ENCODE results near the gene CDK5R1.
"Not testable (repeated sequence)": the region's sequence is repeated elsewhere in the genome, so short reads cannot be mapped to it uniquely, and the experiment has no call there.

Gene CDK5R1

DNA sequence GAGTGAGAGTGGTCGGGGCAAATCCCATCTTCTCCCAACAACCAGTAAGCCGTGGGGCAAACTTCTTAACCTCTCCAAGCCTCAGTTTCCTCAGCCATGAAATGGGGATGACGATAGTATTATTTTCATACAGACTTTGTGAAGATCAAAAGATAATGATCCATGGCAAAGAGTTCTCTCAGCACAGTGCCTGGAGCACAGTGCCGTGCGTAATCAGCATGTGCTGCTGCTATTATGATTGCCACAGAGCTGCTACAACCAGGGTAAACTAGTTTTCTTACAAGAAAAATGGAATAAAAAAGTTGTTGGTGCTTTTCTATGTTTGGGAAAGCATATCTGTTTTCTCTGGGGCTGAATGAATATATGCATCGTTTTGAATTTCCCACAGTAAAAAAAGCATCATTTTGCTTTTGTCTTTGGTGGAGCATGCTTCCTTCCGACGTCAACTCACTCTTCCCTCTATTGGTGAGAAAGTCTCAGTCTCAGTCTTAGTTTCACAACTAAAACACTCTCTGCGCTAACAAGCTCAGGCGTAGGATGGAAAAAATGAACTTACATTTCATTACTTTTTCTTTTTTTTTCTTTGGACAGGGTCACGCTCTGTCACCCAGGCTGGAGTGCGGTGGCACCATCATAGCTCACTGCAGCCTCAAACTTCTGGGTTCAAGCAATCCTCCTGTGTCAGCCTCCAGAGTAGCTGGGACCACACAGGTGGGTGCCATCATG, 37.2 kb downstream of the CDK5R1 start:
- TF ChIP-seq EZH2phosphoT487 (IDR thresholded peaks at IDR 0.05; ENCODE audit: borderline replicate concordance), result no peak
- no peak for TF ChIP-seq CTCF (conservative IDR thresholded peaks at IDR 0.05; ENCODE audit: low read length)
- no peaks in the 10 kb centered on the region for H4K20me1 ChIP-seq (ENCODE audit: insufficient read depth, low read length, poor library complexity, severe bottlenecking)
- no peak overlapping the region for H3K4me2 ChIP-seq (ENCODE audit: low read depth, low read length, poor library complexity, severe bottlenecking)

DNA sequence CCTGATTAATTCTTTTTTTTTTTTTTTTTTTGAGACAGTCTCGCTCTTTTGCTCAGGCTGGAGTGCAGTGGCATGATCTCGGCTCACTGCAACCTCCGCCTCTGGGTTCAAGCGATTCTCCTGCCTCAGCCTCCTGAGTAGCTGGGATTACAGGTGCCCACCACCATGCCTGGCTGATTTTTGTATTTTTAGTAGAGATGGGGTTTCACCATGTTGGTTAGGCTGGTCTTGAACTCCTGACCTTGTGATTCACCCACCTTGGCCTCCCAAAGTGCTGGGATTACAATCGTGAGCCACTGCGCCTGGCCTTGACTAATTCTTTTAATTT, 37.7 kb downstream of the CDK5R1 start:
- H3K9ac ChIP-seq (ENCODE audit: low read depth, low read length, poor library complexity, severe bottlenecking); H3K79me2 ChIP-seq (ENCODE audit: insufficient read depth, low read length); H3K4me3 ChIP-seq (ENCODE audit: low read length, poor library complexity, severe bottlenecking); H3K4me2 ChIP-seq (ENCODE audit: low read depth, low read length, poor library complexity, severe bottlenecking); H3K9me2 ChIP-seq (replicated peaks; ENCODE audit: low read depth, low read length); H2AFZ ChIP-seq (ENCODE audit: low read length); H3F3A ChIP-seq (ENCODE audit: low read depth); H4K20me1 ChIP-seq (ENCODE audit: insufficient read depth, low read length, poor library complexity, severe bottlenecking); H3K27me3 ChIP-seq (ENCODE audit: insufficient read depth, low read length, poor library complexity, severe bottlenecking); H3K36me3 ChIP-seq (ENCODE audit: insufficient read depth, low read length); H3K4me1 ChIP-seq (ENCODE audit: insufficient read depth, low read length, poor library complexity, severe bottlenecking); H3K9me3 ChIP-seq (ENCODE audit: insufficient read depth, low read depth, low read length): not testable (repeated sequence)

More for the DNA sequence above, 37.2 kb downstream of the CDK5R1 start:
- H3F3A ChIP-seq (ENCODE audit: low read depth), result no peaks in the 10 kb centered on the region
- H3K79me2 ChIP-seq (ENCODE audit: insufficient read depth, low read length), result no peaks in the 10 kb centered on the region
- no peaks in the 10 kb centered on the region for H3K9me3 ChIP-seq (ENCODE audit: insufficient read depth, low read depth, low read length)
- peaks cover 8% of the 10 kb centered on the region for H3K4me1 ChIP-seq (ENCODE audit: insufficient read depth, low read length, poor library complexity, severe bottlenecking)
- peaks cover 5% of the 10 kb centered on the region for H3K27me3 ChIP-seq (ENCODE audit: insufficient read depth, low read length, poor library complexity, severe bottlenecking)
- H3K36me3 ChIP-seq (ENCODE audit: insufficient read depth, low read length), result no peaks in the 10 kb centered on the region
- H2AFZ ChIP-seq (ENCODE audit: low read length), result no peak overlapping the region
- no peak overlapping the region for H3K4me3 ChIP-seq (ENCODE audit: low read length, poor library complexity, severe bottlenecking)
- no peaks in the 10 kb centered on the region for H3K9me2 ChIP-seq (replicated peaks; ENCODE audit: low read depth, low read length)
- no peak overlapping the region for H3K9ac ChIP-seq (ENCODE audit: low read depth, low read length, poor library complexity, severe bottlenecking)

GRCh38 chr17:32525122-32525521, 38.3 kb downstream of the CDK5R1 start:
- no peaks in the 10 kb centered on the region for H3F3A ChIP-seq (ENCODE audit: low read depth)
- H3K27me3 ChIP-seq (ENCODE audit: insufficient read depth, low read length, poor library complexity, severe bottlenecking), result peaks cover 1% of the 10 kb centered on the region
- H2AFZ ChIP-seq (ENCODE audit: low read length), result no peak overlapping the region
- no peaks in the 10 kb centered on the region for H4K20me1 ChIP-seq (ENCODE audit: insufficient read depth, low read length, poor library complexity, severe bottlenecking)
- H3K9me2 ChIP-seq (replicated peaks; ENCODE audit: low read depth, low read length), result no peaks in the 10 kb centered on the region
- no peak overlapping the region for H3K4me3 ChIP-seq (ENCODE audit: low read length, poor library complexity, severe bottlenecking)
- H3K79me2 ChIP-seq (ENCODE audit: insufficient read depth, low read length), result no peaks in the 10 kb centered on the region
- H3K9me3 ChIP-seq (ENCODE audit: insufficient read depth, low read depth, low read length), result no peaks in the 10 kb centered on the region
- H3K4me2 ChIP-seq (ENCODE audit: low read depth, low read length, poor library complexity, severe bottlenecking), result no peak overlapping the region
- H3K36me3 ChIP-seq (ENCODE audit: insufficient read depth, low read length), result no peaks in the 10 kb centered on the region
- H3K4me1 ChIP-seq (ENCODE audit: insufficient read depth, low read length, poor library complexity, severe bottlenecking), result no peaks in the 10 kb centered on the region
- H3K9ac ChIP-seq (ENCODE audit: low read depth, low read length, poor library complexity, severe bottlenecking), result no peak overlapping the region
- TF ChIP-seq CTCF (conservative IDR thresholded peaks at IDR 0.05; ENCODE audit: low read length), result no peak
- TF ChIP-seq EZH2phosphoT487 (IDR thresholded peaks at IDR 0.05; ENCODE audit: borderline replicate concordance), result no peak

- Histone ChIP-seq H3K27me3 (ENCODE audit: insufficient read depth, low read length, poor library complexity, severe bottlenecking) (no peaks in the 10 kb centered on the region), H3K9me2 (replicated peaks; ENCODE audit: low read depth, low read length) (no peaks in the 10 kb centered on the region), H3K4me2 (ENCODE audit: low read depth, low read length, poor library complexity, severe bottlenecking) (no peak overlapping the region), H3K79me2 (ENCODE audit: insufficient read depth, low read length) (no peaks in the 10 kb centered on the region), H3K9me3 (ENCODE audit: insufficient read depth, low read depth, low read length) (no peaks in the 10 kb centered on the region), H2AFZ (ENCODE audit: low read length) (no peak overlapping the region), H3K36me3 (ENCODE audit: insufficient read depth, low read length) (no peaks in the 10 kb centered on the region), H3K4me1 (ENCODE audit: insufficient read depth, low read length, poor library complexity, severe bottlenecking) (no peaks in the 10 kb centered on the region), H3K9ac (ENCODE audit: low read depth, low read length, poor library complexity, severe bottlenecking) (no peak overlapping the region), H4K20me1 (ENCODE audit: insufficient read depth, low read length, poor library complexity, severe bottlenecking) (no peaks in the 10 kb centered on the region), H3F3A (ENCODE audit: low read depth) (no peaks in the 10 kb centered on the region), H3K4me3 (ENCODE audit: low read length, poor library complexity, severe bottlenecking) (no peak overlapping the region)
- TF ChIP-seq EZH2phosphoT487 (IDR thresholded peaks at IDR 0.05; ENCODE audit: borderline replicate concordance) (no peak), CTCF (conservative IDR thresholded peaks at IDR 0.05; ENCODE audit: low read length) (no peak)
Measured at GRCh38 chr17:32527146-32527545, 40.4 kb downstream of the CDK5R1 start.
